Stomach (tissue), 9 donors: ENCODE results near the gene MTR. TPM values are rescaled to one million over a fixed set of nuclear protein-coding genes. Genes with fewer than 3 reads are reported as not detected.

ENCODE experiments used
- DNase-seq, 2 donors: peaks; one replicate each; pipeline versions ENCODE4 v3.0.0 to v3.0.0-alpha.2; 2013 to 2019
- H3K27ac ChIP-seq, 5 donors: fragments of 200-600 bp in 4 of 5; sonication (generic) in 4 of 5; one replicate each; pipeline ENCODE4 v1.5.1; 2013 to 2019; ENCODE audit warnings: mild to moderate bottlenecking in 1 of 5, moderate library complexity in 1 of 5
- H3K27me3 ChIP-seq, 3 donors: fragments of 200-600 bp; sonication (generic); one replicate each; pipeline ENCODE4 v1.5.1; 2017 to 2019; ENCODE audit warnings: mixed run types in 1 of 3
- H3K36me3 ChIP-seq, 4 donors: fragments of 200-600 bp; sonication (generic); 1 replicate in 3 of 4; 2 replicates in 1 of 4; pipeline ENCODE4 v1.5.1; 2016 to 2019
- H3K4me1 ChIP-seq, 4 donors: fragments of 200-600 bp; sonication (generic); one replicate each; pipeline ENCODE4 v1.5.1; 2016 to 2019
- H3K4me3 ChIP-seq, 4 donors: fragments of 200-600 bp; sonication (generic) in 3 of 4; one replicate each; pipeline ENCODE4 v1.5.1; 2016 to 2019; ENCODE audit warnings: mild to moderate bottlenecking in 1 of 4
- H3K9me3 ChIP-seq, 4 donors: fragments of 200-600 bp; sonication (generic); one replicate each; pipeline ENCODE4 v1.5.1; 2016 to 2019
- CTCF ChIP-seq, 7 experiments: fragments of 450-650 bp in 4 of 7; fragments of 200-600 bp in 3 of 7; sonication (generic) in 3 of 7; IDR thresholded peaks; one replicate each; pipeline ENCODE4 v1.5.1; 2016 to 2019; ENCODE audit warnings: antibody characterized with exemption in 7 of 7, control low read depth in 2 of 7, mild to moderate bottlenecking in 1 of 7
- EP300 ChIP-seq: sonication (generic); formaldehyde crosslinking; IDR thresholded peaks from one replicate; pipeline ENCODE4 v1.6.1; 2017; ENCODE audit warnings: antibody characterized with exemption
- POLR2A ChIP-seq, 4 donors: fragments of 450-650 bp; IDR thresholded peaks; one replicate each; pipeline ENCODE4 v1.6.1; 2016; ENCODE audit warnings: antibody characterized with exemption in 4 of 4, control low read depth in 2 of 4, mild to moderate bottlenecking in 1 of 4, moderate library complexity in 1 of 4
- POLR2AphosphoS5 ChIP-seq, 3 donors: sonication (generic); formaldehyde crosslinking; IDR thresholded peaks; one replicate each; pipeline ENCODE4 v1.6.1; 2016; ENCODE audit warnings: antibody characterized with exemption in 3 of 3
- WGBS, 5 donors: extraction: QIAGEN DNeasy Blood & Tissue Kit in 3 of 5; methylation state at CpG; one replicate each; pipeline versions ENCODE4 v1.1.5 to v1.1.7; 2013 to 2018; 5-methylcytosine and 5-hydroxymethylcytosine counted together
- intact Hi-C: fragments of 100-400 bp; cut with DNase I; formaldehyde crosslinking; loops from one replicate; pipeline ENCODE4 v1.15.1; 2023; ENCODE audit warnings: low total_unique reads
- polyA plus RNA-seq, 3 donors: library from polyadenylated mRNA; stranded (reverse); fragments of 200-250 nt; gene quantifications; one replicate each; pipeline ENCODE4 v1.2.3, GENCODE V29; 2013
- total RNA-seq, 5 donors: library from RNA; depleted of rRNA; stranded (reverse); fragments of >200 nt; gene quantifications; one replicate each; pipeline versions ENCODE4 v1.1.0 to v1.2.3, GENCODE V29; 2014 to 2016
- donor health status: healthy with polysubstance abuse.
- donor health status: Bipolar disorder and iron deficiency.
- donor health status: healthy.

Gene MTR
- total and polyA plus RNA-seq, 8 donors, result 3.1 to 57.3 (median 23.6) TPM

DNA sequence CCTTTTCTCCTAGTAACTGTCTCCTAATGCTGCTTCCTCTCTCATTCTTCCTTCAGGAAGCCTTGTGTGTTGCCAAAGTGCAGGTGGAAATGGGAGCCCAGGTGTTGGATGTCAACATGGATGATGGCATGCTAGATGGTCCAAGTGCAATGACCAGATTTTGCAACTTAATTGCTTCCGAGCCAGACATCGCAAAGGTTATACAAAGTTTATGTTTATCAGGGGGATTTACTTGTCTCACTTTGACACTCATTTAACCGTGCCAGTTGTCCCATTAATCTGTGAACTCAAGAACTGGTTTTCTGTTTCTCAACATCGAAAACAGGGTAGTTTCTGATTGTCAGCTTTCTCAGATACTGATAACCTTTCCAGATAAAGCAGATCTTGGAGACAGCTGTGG lies 40.4 kb downstream of the MTR start:
- 50 to 66% (median 58%) methylated on average over 4 of the region's 4 CpGs for WGBS, 5 donors
- TF ChIP-seq POLR2AphosphoS5 (IDR thresholded peaks at IDR 0.05), result no peak
- no peak for TF ChIP-seq POLR2A (IDR thresholded peaks at IDR 0.05)
- TF ChIP-seq CTCF (IDR thresholded peaks at IDR 0.05), result no peak
- TF ChIP-seq EP300, result no peak
- intact Hi-C loops, result no loop called here
- no peaks in the 10 kb centered on the region for H3K9me3 ChIP-seq
- H3K36me3 ChIP-seq, result peaks cover 30 to 100% (median 99%) of the 10 kb centered on the region in 4 donors
- peaks cover 0 to 7% (median 0%) of the 10 kb centered on the region in 4 donors for H3K4me1 ChIP-seq
- DNase-seq, result no peak
- H3K4me3 ChIP-seq, result no peak overlapping the region
- H3K27me3 ChIP-seq, result no peaks in the 10 kb centered on the region
- H3K27ac ChIP-seq, result no peak overlapping the region

GRCh38 chr1:236836157-236836556 lies 41.1 kb downstream of the MTR start:
- intact Hi-C loops, result no loop called here
- peaks cover 0 to 7% (median 0%) of the 10 kb centered on the region in 4 donors for H3K4me1 ChIP-seq
- DNase-seq, result no peak
- TF ChIP-seq CTCF (IDR thresholded peaks at IDR 0.05) (no peak), POLR2A (IDR thresholded peaks at IDR 0.05) (no peak), POLR2AphosphoS5 (IDR thresholded peaks at IDR 0.05) (no peak), EP300 (no peak)
- no peak overlapping the region for H3K27ac ChIP-seq
- H3K4me3 ChIP-seq, result no peak overlapping the region
- H3K9me3 ChIP-seq, result no peaks in the 10 kb centered on the region
- peaks cover 28 to 100% (median 99%) of the 10 kb centered on the region in 4 donors for H3K36me3 ChIP-seq
- WGBS, 5 donors, result 73 to 81% (median 80%) methylated on average over 5 of the region's 5 CpGs
- no peaks in the 10 kb centered on the region for H3K27me3 ChIP-seq

DNA sequence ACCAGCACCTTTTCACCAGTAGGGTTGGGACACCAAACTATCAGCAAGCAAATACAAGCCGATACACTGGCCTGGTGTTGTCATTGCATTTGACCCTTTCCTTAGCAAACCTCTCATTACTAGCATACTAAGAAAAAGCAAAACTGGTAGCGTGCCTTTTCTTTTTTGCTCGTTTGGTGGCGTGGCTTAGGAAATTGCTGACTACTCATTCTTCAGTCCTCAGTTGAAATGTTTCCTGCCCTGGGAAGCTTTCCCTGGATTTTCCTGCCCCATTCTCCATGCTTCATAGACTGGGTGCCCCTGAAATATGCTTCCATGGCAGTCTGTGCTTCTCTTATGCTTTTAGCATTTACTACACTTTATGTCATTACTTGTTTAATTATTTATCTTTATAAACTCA lies 42.0 kb downstream of the MTR start:
- peaks cover 0 to 7% (median 0%) of the 10 kb centered on the region in 4 donors for H3K4me1 ChIP-seq
- WGBS, 5 donors, result 90 to 93% (median 93%) methylated on average over 4 of the region's 4 CpGs
- no peaks in the 10 kb centered on the region for H3K27me3 ChIP-seq
- TF ChIP-seq POLR2A (IDR thresholded peaks at IDR 0.05) (no peak), POLR2AphosphoS5 (IDR thresholded peaks at IDR 0.05) (no peak), CTCF (IDR thresholded peaks at IDR 0.05) (no peak), EP300 (no peak)
- no peak overlapping the region for H3K27ac ChIP-seq
- no peak overlapping the region for H3K4me3 ChIP-seq
- DNase-seq, result no peak
- intact Hi-C loops, result no loop called here
- no peaks in the 10 kb centered on the region for H3K9me3 ChIP-seq
- H3K36me3 ChIP-seq, result peaks cover 28 to 100% (median 98%) of the 10 kb centered on the region in 4 donors

DNA sequence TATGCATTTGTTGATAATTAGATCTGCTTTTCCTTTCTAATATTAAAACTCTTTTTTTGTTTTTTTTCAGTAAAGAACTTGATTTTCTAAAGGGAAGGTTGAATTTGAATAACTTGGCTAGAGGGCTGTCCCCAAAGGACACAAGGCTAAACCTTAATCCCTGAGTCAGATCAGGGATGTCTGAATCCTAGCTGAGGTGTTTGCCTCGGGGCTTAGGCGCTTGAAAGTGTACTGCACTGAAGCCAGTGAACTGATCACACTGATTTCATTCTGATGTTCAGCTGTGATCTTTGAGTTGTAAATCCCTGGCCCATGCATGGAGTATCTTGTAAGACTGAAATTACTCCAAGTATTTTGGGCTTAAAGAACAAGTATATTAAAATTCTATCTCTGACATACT lies 42.8 kb downstream of the MTR start:
- TF ChIP-seq EP300, result no peak
- Histone ChIP-seq H3K27me3 (no peaks in the 10 kb centered on the region), H3K9me3 (no peaks in the 10 kb centered on the region), H3K4me1 (peaks cover 0 to 7% (median 0%) of the 10 kb centered on the region in 4 donors), H3K27ac (no peak overlapping the region), H3K4me3 (no peak overlapping the region), H3K36me3 (peaks cover 28 to 100% (median 95%) of the 10 kb centered on the region in 4 donors)
- WGBS, 5 donors, result 47 to 95% (median 95%) methylated on average over 2 of the region's 2 CpGs
- intact Hi-C loops, result no loop called here
- no peak for DNase-seq

DNA sequence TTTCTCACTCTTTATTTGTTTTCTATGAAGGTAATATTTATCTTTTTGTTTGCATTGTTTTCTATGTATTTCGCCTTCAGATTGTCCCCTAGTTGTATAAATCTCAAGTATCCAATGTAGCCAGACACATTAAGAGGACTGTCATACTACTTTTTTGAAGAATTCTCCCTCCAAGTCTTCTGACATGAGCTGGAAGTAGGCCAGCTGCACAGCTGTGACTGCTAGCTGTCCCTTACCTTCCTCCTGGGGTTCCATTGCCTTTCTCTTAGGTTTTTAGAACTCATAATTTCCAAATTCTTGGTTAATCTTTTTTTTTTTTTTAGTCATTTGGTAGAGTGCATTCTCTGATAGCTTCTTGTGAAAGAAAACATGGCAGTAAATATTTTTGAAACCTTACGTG lies 46.2 kb downstream of the MTR start:
- 74 to 93% (median 83%) methylated on average over 2 of the region's 2 CpGs for WGBS, 5 donors

More for the DNA sequence above, 46.2 kb downstream of the MTR start:
- Histone ChIP-seq H3K27ac (no peak overlapping the region), H3K9me3 (no peaks in the 10 kb centered on the region), H3K36me3 (peaks cover 22 to 67% (median 63%) of the 10 kb centered on the region in 4 donors), H3K4me3 (no peak overlapping the region), H3K4me1 (peaks cover 8 to 22% (median 14%) of the 10 kb centered on the region in 4 donors), H3K27me3 (no peaks in the 10 kb centered on the region)
- TF ChIP-seq EP300, result no peak
- no peak for TF ChIP-seq CTCF (IDR thresholded peaks at IDR 0.05)
- no peak for TF ChIP-seq POLR2AphosphoS5 (IDR thresholded peaks at IDR 0.05)
- no peak for TF ChIP-seq POLR2A (IDR thresholded peaks at IDR 0.05)
- intact Hi-C loops, result no loop called here
- DNase-seq, result no peak
